GM18907 (cell line): ENCODE data around the gene GATA2.

ENCODE experiments used
- ATAC-seq: cut with Tn5 transposase; IDR thresholded peaks from one replicate; pipeline ENCODE4 v1.9.1; 2021; ENCODE audit warnings: mild to moderate bottlenecking, moderate library complexity; ENCODE audit not compliant: unreplicated experiment

Gene GATA2

GRCh38 chr3:128503164-128503651, 10.2 kb upstream of the GATA2 start:
- ATAC-seq, result no peak

- no peak for ATAC-seq
Observed at GRCh38 chr3:128502712-128503111, 9.7 kb upstream of the GATA2 start.

- ATAC-seq, result no peak
Observed at GRCh38 chr3:128501431-128501830, 8.4 kb upstream of the GATA2 start.

- no peak for ATAC-seq
Observed at GRCh38 chr3:128500556-128500955, 7.6 kb upstream of the GATA2 start.

- ATAC-seq, result no peak
Observed at GRCh38 chr3:128499724-128500275, 6.8 kb upstream of the GATA2 start.

- ATAC-seq, result no peak
Observed at GRCh38 chr3:128498901-128499530, 6.0 kb upstream of the GATA2 start.

GRCh38 chr3:128498127-128498626, 5.2 kb upstream of the GATA2 start:
- no peak for ATAC-seq

- no peak for ATAC-seq
Observed at GRCh38 chr3:128497305-128498126, 4.5 kb upstream of the GATA2 start.

- no peak for ATAC-seq
Observed at GRCh38 chr3:128496602-128497304, 3.8 kb upstream of the GATA2 start.

- no peak for ATAC-seq
Observed at GRCh38 chr3:128496019-128496601, 3.1 kb upstream of the GATA2 start.

GRCh38 chr3:128495435-128495970, 2.5 kb upstream of the GATA2 start:
- no peak for ATAC-seq

- no peak for ATAC-seq
Observed at GRCh38 chr3:128494367-128494650, 1.3 kb upstream of the GATA2 start.

GRCh38 chr3:128493570-128494366, 767 bp upstream of the GATA2 start:
- no peak for ATAC-seq

- no peak for ATAC-seq
Observed at GRCh38 chr3:128491941-128492670, 895 bp downstream of the GATA2 start.

- ATAC-seq, result no peak
Observed at GRCh38 chr3:128491691-128491940, 1.4 kb downstream of the GATA2 start.

GRCh38 chr3:128490915-128491690, 1.9 kb downstream of the GATA2 start:
- ATAC-seq, result no peak

- ATAC-seq, result no peak
Observed at GRCh38 chr3:128490650-128490914, 2.4 kb downstream of the GATA2 start.

- no peak for ATAC-seq
Observed at GRCh38 chr3:128489927-128490649, 2.9 kb downstream of the GATA2 start.

- ATAC-seq, result no peak
Observed at GRCh38 chr3:128489674-128489926, 3.4 kb downstream of the GATA2 start.
